Measurements from ENCODE around the gene TSKU.

DNA sequence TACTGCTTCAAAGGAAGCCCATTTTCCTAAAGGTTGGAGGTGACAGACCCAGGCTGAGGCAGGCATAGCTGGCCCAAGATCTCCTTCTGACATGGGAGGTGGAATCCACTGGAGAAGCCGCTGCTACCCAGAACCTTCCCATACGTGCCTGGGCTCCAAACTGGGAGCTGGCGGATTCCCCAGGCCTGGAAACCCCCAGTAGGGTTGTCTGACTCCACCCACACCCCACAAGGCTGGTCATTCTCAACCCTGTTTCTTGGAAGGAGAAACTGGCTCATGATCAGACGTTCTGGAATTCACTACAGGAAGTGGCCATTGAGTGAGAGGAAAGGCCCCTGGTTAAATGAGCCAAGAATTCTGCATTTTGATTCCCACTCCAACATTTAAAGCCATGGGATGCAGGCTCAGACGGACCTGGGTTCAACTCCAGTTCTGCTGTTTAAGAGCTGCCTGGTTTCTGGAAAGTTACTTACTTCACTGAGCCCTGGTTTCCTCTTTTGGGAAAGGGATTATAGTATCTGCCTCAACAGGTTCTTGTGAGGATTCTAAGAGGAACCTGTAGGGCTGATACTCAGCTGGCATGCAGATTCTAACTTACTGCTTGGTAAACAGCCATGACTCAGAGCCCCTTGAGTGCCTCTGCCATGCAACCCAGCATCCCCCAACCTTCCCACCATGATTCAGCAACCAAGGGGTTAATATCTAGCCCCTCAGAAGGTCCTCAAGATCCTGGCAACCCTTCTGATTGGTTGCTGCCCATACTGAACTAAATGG, 19.4 kb upstream of the TSKU start:
- TF ChIP-seq, protein P1, sequence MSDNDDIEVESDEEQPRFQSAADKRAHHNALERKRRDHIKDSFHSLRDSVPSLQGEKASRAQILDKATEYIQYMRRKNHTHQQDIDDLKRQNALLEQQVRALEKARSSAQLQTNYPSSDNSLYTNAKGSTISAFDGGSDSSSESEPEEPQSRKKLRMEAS (IDR thresholded peaks at IDR 0.05; ENCODE audit: low read depth), result no peak
- TF ChIP-seq, protein P2, sequence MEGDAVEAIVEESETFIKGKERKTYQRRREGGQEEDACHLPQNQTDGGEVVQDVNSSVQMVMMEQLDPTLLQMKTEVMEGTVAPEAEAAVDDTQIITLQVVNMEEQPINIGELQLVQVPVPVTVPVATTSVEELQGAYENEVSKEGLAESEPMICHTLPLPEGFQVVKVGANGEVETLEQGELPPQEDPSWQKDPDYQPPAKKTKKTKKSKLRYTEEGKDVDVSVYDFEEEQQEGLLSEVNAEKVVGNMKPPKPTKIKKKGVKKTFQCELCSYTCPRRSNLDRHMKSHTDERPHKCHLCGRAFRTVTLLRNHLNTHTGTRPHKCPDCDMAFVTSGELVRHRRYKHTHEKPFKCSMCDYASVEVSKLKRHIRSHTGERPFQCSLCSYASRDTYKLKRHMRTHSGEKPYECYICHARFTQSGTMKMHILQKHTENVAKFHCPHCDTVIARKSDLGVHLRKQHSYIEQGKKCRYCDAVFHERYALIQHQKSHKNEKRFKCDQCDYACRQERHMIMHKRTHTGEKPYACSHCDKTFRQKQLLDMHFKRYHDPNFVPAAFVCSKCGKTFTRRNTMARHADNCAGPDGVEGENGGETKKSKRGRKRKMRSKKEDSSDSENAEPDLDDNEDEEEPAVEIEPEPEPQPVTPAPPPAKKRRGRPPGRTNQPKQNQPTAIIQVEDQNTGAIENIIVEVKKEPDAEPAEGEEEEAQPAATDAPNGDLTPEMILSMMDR (IDR thresholded peaks at IDR 0.05), result no peak
- no peak for TF ChIP-seq MXI1 (IDR thresholded peaks at IDR 0.05; ENCODE audit: low read depth, low read length)
- peak; percentile 60 for TF ChIP-seq TCF12 (IDR thresholded peaks at IDR 0.05)
- TF ChIP-seq EP300 (IDR thresholded peaks at IDR 0.05; ENCODE audit: borderline replicate concordance in 1 of 2, low read depth in 1 of 2, low read length in 1 of 2), result no peak
- TF ChIP-seq EZH2phosphoT487 (IDR thresholded peaks at IDR 0.05; ENCODE audit: borderline replicate concordance, low read depth), result no peak
- no peak for TF ChIP-seq TAF1 (IDR thresholded peaks at IDR 0.05; ENCODE audit: borderline replicate concordance, low read depth, low read length)
- TF ChIP-seq GABPA (IDR thresholded peaks at IDR 0.05; ENCODE audit: low read depth), result no peak
- TF ChIP-seq SIN3A (IDR thresholded peaks at IDR 0.05; ENCODE audit: borderline replicate concordance, low read depth, low read length), result no peak
- TF ChIP-seq, protein P3, sequence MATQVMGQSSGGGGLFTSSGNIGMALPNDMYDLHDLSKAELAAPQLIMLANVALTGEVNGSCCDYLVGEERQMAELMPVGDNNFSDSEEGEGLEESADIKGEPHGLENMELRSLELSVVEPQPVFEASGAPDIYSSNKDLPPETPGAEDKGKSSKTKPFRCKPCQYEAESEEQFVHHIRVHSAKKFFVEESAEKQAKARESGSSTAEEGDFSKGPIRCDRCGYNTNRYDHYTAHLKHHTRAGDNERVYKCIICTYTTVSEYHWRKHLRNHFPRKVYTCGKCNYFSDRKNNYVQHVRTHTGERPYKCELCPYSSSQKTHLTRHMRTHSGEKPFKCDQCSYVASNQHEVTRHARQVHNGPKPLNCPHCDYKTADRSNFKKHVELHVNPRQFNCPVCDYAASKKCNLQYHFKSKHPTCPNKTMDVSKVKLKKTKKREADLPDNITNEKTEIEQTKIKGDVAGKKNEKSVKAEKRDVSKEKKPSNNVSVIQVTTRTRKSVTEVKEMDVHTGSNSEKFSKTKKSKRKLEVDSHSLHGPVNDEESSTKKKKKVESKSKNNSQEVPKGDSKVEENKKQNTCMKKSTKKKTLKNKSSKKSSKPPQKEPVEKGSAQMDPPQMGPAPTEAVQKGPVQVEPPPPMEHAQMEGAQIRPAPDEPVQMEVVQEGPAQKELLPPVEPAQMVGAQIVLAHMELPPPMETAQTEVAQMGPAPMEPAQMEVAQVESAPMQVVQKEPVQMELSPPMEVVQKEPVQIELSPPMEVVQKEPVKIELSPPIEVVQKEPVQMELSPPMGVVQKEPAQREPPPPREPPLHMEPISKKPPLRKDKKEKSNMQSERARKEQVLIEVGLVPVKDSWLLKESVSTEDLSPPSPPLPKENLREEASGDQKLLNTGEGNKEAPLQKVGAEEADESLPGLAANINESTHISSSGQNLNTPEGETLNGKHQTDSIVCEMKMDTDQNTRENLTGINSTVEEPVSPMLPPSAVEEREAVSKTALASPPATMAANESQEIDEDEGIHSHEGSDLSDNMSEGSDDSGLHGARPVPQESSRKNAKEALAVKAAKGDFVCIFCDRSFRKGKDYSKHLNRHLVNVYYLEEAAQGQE (IDR thresholded peaks at IDR 0.05; ENCODE audit: low read depth, low read length), result no peak
- no peak for TF ChIP-seq POLR2AphosphoS5 (IDR thresholded peaks at IDR 0.05; ENCODE audit: low read depth, low read length)
- TF ChIP-seq, protein P4, sequence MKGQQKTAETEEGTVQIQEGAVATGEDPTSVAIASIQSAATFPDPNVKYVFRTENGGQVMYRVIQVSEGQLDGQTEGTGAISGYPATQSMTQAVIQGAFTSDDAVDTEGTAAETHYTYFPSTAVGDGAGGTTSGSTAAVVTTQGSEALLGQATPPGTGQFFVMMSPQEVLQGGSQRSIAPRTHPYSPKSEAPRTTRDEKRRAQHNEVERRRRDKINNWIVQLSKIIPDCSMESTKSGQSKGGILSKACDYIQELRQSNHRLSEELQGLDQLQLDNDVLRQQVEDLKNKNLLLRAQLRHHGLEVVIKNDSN (IDR thresholded peaks at IDR 0.05; ENCODE audit: borderline replicate concordance, low read depth), result no peak
- no peak for TF ChIP-seq RAD21 (IDR thresholded peaks at IDR 0.05; ENCODE audit: low read length)
- no peak for TF ChIP-seq YY1 (IDR thresholded peaks at IDR 0.05; ENCODE audit: low read depth)

Data from SK-N-SH (cell line).